Loucy (cell line): ENCODE data around the gene CALHM6.

ENCODE experiments used
- H2AFZ ChIP-seq: fragments of 200-600 bp; sonication (generic); 2 replicates; pipeline ENCODE4 v1.6.0; 2016; ENCODE audit warnings: antibody characterized with exemption, mild to moderate bottlenecking, low read length, moderate library complexity
- H3F3A ChIP-seq: fragments of 200-600 bp; 2 replicates; pipeline ENCODE4 v1.6.0; 2016; ENCODE audit warnings: antibody characterized with exemption, low read depth, mild to moderate bottlenecking
- H3K27me3 ChIP-seq: fragments of 200-600 bp; sonication (generic); 2 replicates; pipeline ENCODE4 v1.6.1; 2014; ENCODE audit warnings: low read length, mild to moderate bottlenecking; ENCODE audit not compliant: insufficient read depth, poor library complexity, severe bottlenecking
- H3K36me3 ChIP-seq: fragments of 200-600 bp; sonication (generic); 2 replicates; pipeline ENCODE4 v1.6.1; 2016; ENCODE audit warnings: low read length; ENCODE audit not compliant: insufficient read depth
- H3K4me1 ChIP-seq: fragments of 200-600 bp; sonication (generic); 2 replicates; pipeline ENCODE4 v1.5.1; 2014; ENCODE audit warnings: low read length, mild to moderate bottlenecking; ENCODE audit not compliant: insufficient read depth, poor library complexity, severe bottlenecking
- H3K4me2 ChIP-seq: fragments of 200-600 bp; sonication (generic); 2 replicates; pipeline ENCODE4 v1.6.0; 2014; ENCODE audit warnings: antibody characterized with exemption, low read length, low read depth, mild to moderate bottlenecking; ENCODE audit not compliant: poor library complexity, severe bottlenecking
- H3K4me3 ChIP-seq: fragments of 200-600 bp; sonication (generic); 2 replicates; pipeline ENCODE4 v1.5.1; 2014; ENCODE audit warnings: low read length, mild to moderate bottlenecking, mixed read lengths; ENCODE audit not compliant: poor library complexity, severe bottlenecking
- H3K79me2 ChIP-seq: fragments of 200-600 bp; sonication (generic); 2 replicates; pipeline ENCODE4 v1.6.1; 2014; ENCODE audit warnings: low read length; ENCODE audit not compliant: insufficient read depth
- H3K9ac ChIP-seq: fragments of 200-600 bp; sonication (generic); 2 replicates; pipeline ENCODE4 v1.6.0; 2014; ENCODE audit warnings: mild to moderate bottlenecking, low read depth, low read length, moderate library complexity; ENCODE audit not compliant: poor library complexity, severe bottlenecking
- H3K9me2 ChIP-seq: fragments of 200-600 bp; sonication (generic); replicated peaks from 2 replicates; pipeline ENCODE4 v1.6.1; 2016; ENCODE audit warnings: low read depth, low read length, mixed read lengths
- H3K9me3 ChIP-seq: fragments of 200-600 bp; sonication (generic); 2 replicates; pipeline ENCODE4 v1.6.1; 2014; ENCODE audit warnings: mild to moderate bottlenecking, antibody characterized with exemption, low read length, low read depth; ENCODE audit not compliant: insufficient read depth
- H4K20me1 ChIP-seq: fragments of 200-600 bp; sonication (generic); 2 replicates; pipeline ENCODE4 v1.6.0; 2014; ENCODE audit warnings: antibody characterized with exemption, low read length, mild to moderate bottlenecking; ENCODE audit not compliant: insufficient read depth, poor library complexity, severe bottlenecking
- CTCF ChIP-seq: fragments of 200-600 bp; sonication (generic); conservative IDR thresholded peaks from 2 replicates; pipeline ENCODE4 v1.5.1; 2014; ENCODE audit warnings: mild to moderate bottlenecking, antibody characterized with exemption, low read length
- EZH2phosphoT487 ChIP-seq: fragments of 200-600 bp; IDR thresholded peaks from 2 replicates; pipeline ENCODE4 v1.6.1; 2018; ENCODE audit warnings: antibody characterized with exemption, mild to moderate bottlenecking, moderate library complexity, borderline replicate concordance

Gene CALHM6

GRCh38 chr6:116437656-116438055, 23.5 kb upstream of the CALHM6 start:
- no peaks in the 10 kb centered on the region for H4K20me1 ChIP-seq
- no peak for TF ChIP-seq CTCF
- no peak for TF ChIP-seq EZH2phosphoT487
- no peaks in the 10 kb centered on the region for H3K9me3 ChIP-seq

GRCh38 chr6:116438590-116439448, 22.4 kb upstream of the CALHM6 start:
- no peaks in the 10 kb centered on the region for H3K9me3 ChIP-seq
- H3K9ac ChIP-seq, result no peak overlapping the region
- H3K36me3 ChIP-seq, result no peaks in the 10 kb centered on the region
- no peak for TF ChIP-seq CTCF
- no peaks in the 10 kb centered on the region for H3F3A ChIP-seq
- H4K20me1 ChIP-seq, result no peaks in the 10 kb centered on the region
- no peaks in the 10 kb centered on the region for H3K79me2 ChIP-seq
- H3K4me1 ChIP-seq, result no peaks in the 10 kb centered on the region
- H3K4me2 ChIP-seq, result no peak overlapping the region
- H3K27me3 ChIP-seq, result no peaks in the 10 kb centered on the region
- H3K4me3 ChIP-seq, result no peak overlapping the region
- H3K9me2 ChIP-seq, result no peaks in the 10 kb centered on the region
- peak overlapping the region; percentile 31; the same call in 1 of the 2 replicates for H2AFZ ChIP-seq

More at GRCh38 chr6:116437656-116438055, 23.5 kb upstream of the CALHM6 start:
- no peaks in the 10 kb centered on the region for H3K79me2 ChIP-seq
- no peaks in the 10 kb centered on the region for H3K36me3 ChIP-seq
- no peaks in the 10 kb centered on the region for H3K27me3 ChIP-seq
- no peaks in the 10 kb centered on the region for H3K9me2 ChIP-seq
- no peaks in the 10 kb centered on the region for H3F3A ChIP-seq
- H3K4me2 ChIP-seq, result no peak overlapping the region
- no peak overlapping the region for H3K4me3 ChIP-seq
- H2AFZ ChIP-seq, result no peak overlapping the region
- H3K9ac ChIP-seq, result no peak overlapping the region
- H3K4me1 ChIP-seq, result no peaks in the 10 kb centered on the region

- no peaks in the 10 kb centered on the region for H4K20me1 ChIP-seq
- no peaks in the 10 kb centered on the region for H3K9me3 ChIP-seq
- no peak overlapping the region for H2AFZ ChIP-seq
- H3K27me3 ChIP-seq, result no peaks in the 10 kb centered on the region
- no peaks in the 10 kb centered on the region for H3K9me2 ChIP-seq
- H3K4me3 ChIP-seq, result no peak overlapping the region
- no peak overlapping the region for H3K4me2 ChIP-seq
- H3K36me3 ChIP-seq, result no peaks in the 10 kb centered on the region
- no peaks in the 10 kb centered on the region for H3K79me2 ChIP-seq
- TF ChIP-seq CTCF (no peak), EZH2phosphoT487 (no peak)
- no peak overlapping the region for H3K9ac ChIP-seq
- H3K4me1 ChIP-seq, result peaks cover 5% of the 10 kb centered on the region
- no peaks in the 10 kb centered on the region for H3F3A ChIP-seq
Observed at GRCh38 chr6:116439522-116440051, 21.6 kb upstream of the CALHM6 start.
